SK-N-SH (cell line): ENCODE results near the gene MBP. TPM values are rescaled to one million over a fixed set of nuclear protein-coding genes. Genes with fewer than 3 reads are reported as not detected.
A peak's percentile ranks its signal among the peaks of the same experiment; 100 is the strongest.

Experiments
- CTCF ChIA-PET: fragments of 300-600, 350-600 bp; formaldehyde crosslinking; extraction: SDS; loops from one replicate; lab custom pipeline; 2021; lab: Yijun Ruan, JAX
- POLR2A ChIA-PET: fragments of 350-600 bp; sonication (Branson Sonifier 250); formaldehyde crosslinking; extraction: SDS; loops from one replicate; lab custom pipeline; 2020; ENCODE audit warnings: antibody characterized with exemption, inconsistent platforms; lab: Yijun Ruan, JAX
- DNase-seq: peaks from one replicate; pipeline ENCODE4 v3.0.0; 2012
- H2AFZ ChIP-seq: fragments of 200-600 bp; sonication (generic); 2 replicates; pipeline ENCODE4 v1.8.1; 2016; ENCODE audit warnings: antibody characterized with exemption, mild to moderate bottlenecking, low read depth
- H3F3A ChIP-seq: fragments of 200-600 bp; sonication (generic); replicated peaks from 2 replicates; pipeline ENCODE3; 2016; ENCODE audit warnings: antibody characterized with exemption, mild to moderate bottlenecking; ENCODE audit not compliant: insufficient read depth
- H3K27ac ChIP-seq, 2 experiments: fragments of 200-500 bp in 1 of 2; fragments of 200-600 bp in 1 of 2; sonication (Bioruptor generic) in 1 of 2; sonication (generic), shearing (Covaris generic) in 1 of 2; 2 replicates each; pipeline versions ENCODE4 v1.5.1 to v1.6.1; 2014 to 2016; ENCODE audit warnings: low read depth in 2 of 2, inconsistent platforms in 1 of 2, low read length in 1 of 2, mild to moderate bottlenecking in 1 of 2, mixed read lengths in 1 of 2
- H3K27me3 ChIP-seq: fragments of 200-600 bp; sonication (generic), shearing (Covaris generic); 2 replicates; pipeline ENCODE4 v1.6.1; 2016; ENCODE audit warnings: mixed run types; ENCODE audit not compliant: insufficient read depth
- H3K36me3 ChIP-seq, 2 experiments: fragments of 200-500 bp in 1 of 2; fragments of 200-600 bp in 1 of 2; sonication (Bioruptor generic) in 1 of 2; sonication (generic) in 1 of 2; replicated peaks in 1 of 2; 2 replicates each; pipeline versions ENCODE3 to v1.5.1; 2014 to 2016; ENCODE audit warnings: low read length in 1 of 2, mild to moderate bottlenecking in 1 of 2; ENCODE audit not compliant: insufficient read depth in 2 of 2, control insufficient read depth in 1 of 2
- H3K4me1 ChIP-seq, 2 experiments: fragments of 200-500 bp in 1 of 2; fragments of 200-600 bp in 1 of 2; sonication (Bioruptor generic) in 1 of 2; sonication (generic), shearing (Covaris generic) in 1 of 2; 2 replicates each; pipeline versions ENCODE4 v1.5.1 to v1.6.1; 2014 to 2016; ENCODE audit warnings: low read depth in 1 of 2, low read length in 1 of 2, mixed run types in 1 of 2; ENCODE audit not compliant: insufficient read depth in 2 of 2, control insufficient read depth in 1 of 2
- H3K4me2 ChIP-seq: fragments of 200-600 bp; sonication (generic), shearing (Covaris generic); 2 replicates; pipeline ENCODE4 v1.6.1; 2017; ENCODE audit warnings: mixed run types
- H3K4me3 ChIP-seq, 2 experiments: fragments of 200-500 bp in 1 of 2; fragments of 200-600 bp in 1 of 2; sonication (Bioruptor generic) in 1 of 2; sonication (generic), shearing (Covaris generic) in 1 of 2; 2 replicates each; pipeline versions ENCODE4 v1.5.1 to v1.8.1; 2014 to 2016; ENCODE audit warnings: low read depth in 2 of 2, inconsistent platforms in 1 of 2, low read length in 1 of 2, mild to moderate bottlenecking in 1 of 2, mixed read lengths in 1 of 2, moderate library complexity in 1 of 2
- H3K79me2 ChIP-seq: fragments of 200-600 bp; sonication (generic); 2 replicates; pipeline ENCODE4 v1.8.1; 2017; ENCODE audit warnings: mild to moderate bottlenecking; ENCODE audit not compliant: insufficient read depth
- H3K9ac ChIP-seq: fragments of 200-600 bp; sonication (generic); 2 replicates; pipeline ENCODE4 v1.6.1; 2017; ENCODE audit warnings: mixed run types
- H3K9me2 ChIP-seq: fragments of 200-600 bp; sonication (generic); 2 replicates; pipeline ENCODE4 v1.6.1; 2017; ENCODE audit warnings: mixed run types
- H3K9me3 ChIP-seq: fragments of 200-600 bp; sonication (generic); 2 replicates; pipeline ENCODE4 v1.6.1; 2017; ENCODE audit warnings: mixed run types, mild to moderate bottlenecking, moderate library complexity
- H4K20me1 ChIP-seq: fragments of 200-600 bp; sonication (generic); 2 replicates; pipeline ENCODE4 v1.6.1; 2017; ENCODE audit warnings: mild to moderate bottlenecking, mixed run types; ENCODE audit not compliant: insufficient read depth
- FOSL2 ChIP-seq: IDR thresholded peaks from 2 replicates; pipeline ENCODE4 v1.4.0; 2012; ENCODE audit warnings: low read depth, mild to moderate bottlenecking, moderate library complexity, borderline replicate concordance
- FOXJ3 ChIP-seq: sonication (generic); formaldehyde crosslinking; IDR thresholded peaks from 2 replicates; pipeline ENCODE4 v1.5.1; 2020; ENCODE audit warnings: mild to moderate bottlenecking, missing genetic modification reagents
- GATA2 ChIP-seq: sonication (generic); formaldehyde crosslinking; IDR thresholded peaks from 2 replicates; pipeline ENCODE4 v1.5.0; 2020; ENCODE audit warnings: mild to moderate bottlenecking, missing genetic modification reagents
- IRF3 ChIP-seq: fragments of 150-350 bp; IDR thresholded peaks from 2 replicates; pipeline ENCODE4 v1.6.1; 2016; ENCODE audit warnings: mild to moderate bottlenecking, low read depth, low read length
- RXRA ChIP-seq: IDR thresholded peaks from 2 replicates; pipeline ENCODE4 v1.4.0; 2012; ENCODE audit warnings: low read depth, mild to moderate bottlenecking, borderline replicate concordance
- SIN3A ChIP-seq: IDR thresholded peaks from 2 replicates; pipeline ENCODE4 v1.6.1; 2012; ENCODE audit warnings: low read depth, mild to moderate bottlenecking, low read length, moderate library complexity, borderline replicate concordance
- TEAD4 ChIP-seq: IDR thresholded peaks from 2 replicates; pipeline ENCODE4 v1.4.0; 2012; ENCODE audit warnings: mild to moderate bottlenecking, borderline replicate concordance; ENCODE audit not compliant: insufficient read depth
- ZBTB33 ChIP-seq: IDR thresholded peaks from 2 replicates; pipeline ENCODE4 v1.4.0; 2012; ENCODE audit warnings: low read depth, borderline replicate concordance
- WGBS: methylation state at CpG from one replicate; pipeline ENCODE4 v1.1.6; 2017; ENCODE audit warnings: low lambda C conversion rate; 5-methylcytosine and 5-hydroxymethylcytosine counted together
- polyA plus RNA-seq, 3 experiments: library from polyadenylated mRNA; depleted of rRNA; stranded (reverse); fragments of >200 nt; gene quantifications; 2 replicates each; pipeline ENCODE4 v1.2.3, GENCODE V29; 2012
- TF ChIP-seq, protein P1 (sequence below): fragments of 200-600 bp; sonication (generic); IDR thresholded peaks from 2 replicates; pipeline ENCODE4 v1.6.1; 2017; ENCODE audit warnings: antibody characterized with exemption, mild to moderate bottlenecking, moderate library complexity

The MBP gene
- polyA plus RNA-seq, 1 of the 3 experiments (the other 2 are of a cell fraction) = 1.6 TPM

DNA sequence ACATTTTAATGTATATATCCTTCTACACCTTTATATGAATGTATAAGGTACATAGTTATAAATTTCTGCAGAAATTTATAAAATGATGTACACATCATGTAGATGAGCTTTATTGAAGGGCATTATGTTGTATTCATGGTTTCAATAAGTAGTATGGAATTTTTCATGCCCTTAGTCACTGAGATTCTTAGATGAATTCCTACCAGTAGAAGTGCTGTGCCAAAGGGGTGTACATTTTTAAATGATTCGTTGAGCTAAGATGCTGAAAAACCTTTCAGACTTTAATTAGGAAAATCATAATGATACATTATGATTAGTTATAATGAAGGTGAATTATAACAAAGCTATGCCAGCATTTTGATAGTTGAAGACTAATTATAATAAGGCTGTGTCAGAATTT lies 195.0 kb downstream of the MBP start:
- TF ChIP-seq ZBTB33 (no peak), TEAD4 (no peak), IRF3 (no peak)
- TF ChIP-seq, protein P1, sequence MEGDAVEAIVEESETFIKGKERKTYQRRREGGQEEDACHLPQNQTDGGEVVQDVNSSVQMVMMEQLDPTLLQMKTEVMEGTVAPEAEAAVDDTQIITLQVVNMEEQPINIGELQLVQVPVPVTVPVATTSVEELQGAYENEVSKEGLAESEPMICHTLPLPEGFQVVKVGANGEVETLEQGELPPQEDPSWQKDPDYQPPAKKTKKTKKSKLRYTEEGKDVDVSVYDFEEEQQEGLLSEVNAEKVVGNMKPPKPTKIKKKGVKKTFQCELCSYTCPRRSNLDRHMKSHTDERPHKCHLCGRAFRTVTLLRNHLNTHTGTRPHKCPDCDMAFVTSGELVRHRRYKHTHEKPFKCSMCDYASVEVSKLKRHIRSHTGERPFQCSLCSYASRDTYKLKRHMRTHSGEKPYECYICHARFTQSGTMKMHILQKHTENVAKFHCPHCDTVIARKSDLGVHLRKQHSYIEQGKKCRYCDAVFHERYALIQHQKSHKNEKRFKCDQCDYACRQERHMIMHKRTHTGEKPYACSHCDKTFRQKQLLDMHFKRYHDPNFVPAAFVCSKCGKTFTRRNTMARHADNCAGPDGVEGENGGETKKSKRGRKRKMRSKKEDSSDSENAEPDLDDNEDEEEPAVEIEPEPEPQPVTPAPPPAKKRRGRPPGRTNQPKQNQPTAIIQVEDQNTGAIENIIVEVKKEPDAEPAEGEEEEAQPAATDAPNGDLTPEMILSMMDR = peak; percentile 39
- TF ChIP-seq, all 33 proteins: peak for 1
- Histone ChIP-seq H3K9me2 (no peaks in the 10 kb centered on the region), H2AFZ (no peak overlapping the region), H3K27ac (no peak overlapping the region), H3K9ac (no peak overlapping the region), H3K9me3 (no peaks in the 10 kb centered on the region), H4K20me1 (no peaks in the 10 kb centered on the region), H3F3A (no peaks in the 10 kb centered on the region), H3K4me1 (no peaks in the 10 kb centered on the region), H3K4me2 (no peak overlapping the region), H3K79me2 (no peaks in the 10 kb centered on the region), H3K4me3 (no peak overlapping the region), H3K27me3 (no peaks in the 10 kb centered on the region), H3K36me3 (peaks cover 26 to 34% of the 10 kb centered on the region in 2 experiments)
- ChIA-PET POLR2A (no interaction called here), CTCF (interaction anchor here (0.8 to 8.9 kb wide), 6 partner anchors 11 to 215 kb away, joined by 3 to 64 read pairs (median 6); no protein-coding TSS in a partner anchor)
- DNase-seq = no peak
- WGBS = 80% methylated on average over 1 of the region's 1 CpG

- H3K27me3 ChIP-seq = no peaks in the 10 kb centered on the region
- no peak overlapping the region for H3K27ac ChIP-seq
- CTCF ChIA-PET = interaction anchor here (2.2 to 8.9 kb wide), 2 partner anchors 14 to 47 kb away, joined by 10 to 64 read pairs; no protein-coding TSS in a partner anchor
- H3K9ac ChIP-seq = no peak overlapping the region
- no peaks in the 10 kb centered on the region for H4K20me1 ChIP-seq
- DNase-seq = no peak
- H3K4me3 ChIP-seq = no peak overlapping the region
- H3K4me2 ChIP-seq = no peak overlapping the region
- TF ChIP-seq GATA2 (CRISPR knock-in tag) (no peak), FOXJ3 (no peak), RXRA (no peak), FOSL2 (no peak), SIN3A (no peak)
- TF ChIP-seq, all 33 proteins: peak for 0
- no peak overlapping the region for H2AFZ ChIP-seq
- H3K36me3 ChIP-seq = peaks cover 26 to 37% of the 10 kb centered on the region in 2 experiments
- WGBS = 97% methylated on average over 11 of the region's 11 CpGs
- no peaks in the 10 kb centered on the region for H3K79me2 ChIP-seq
- no peaks in the 10 kb centered on the region for H3K4me1 ChIP-seq
- POLR2A ChIA-PET = no interaction called here
- H3K9me3 ChIP-seq = no peaks in the 10 kb centered on the region
- H3F3A ChIP-seq = no peaks in the 10 kb centered on the region
- H3K9me2 ChIP-seq = no peaks in the 10 kb centered on the region
Measured at GRCh38 chr18:76936877-76937276, 195.7 kb downstream of the MBP start.
